GM18508 (cell line): Measurements from ENCODE around the gene NDUFB4.
"Not testable (repeated sequence)": the region's sequence is repeated elsewhere in the genome, so short reads cannot be mapped to it uniquely, and the experiment has no call there.

Experiments used
- ATAC-seq: cut with Tn5 transposase; IDR thresholded peaks from one replicate; pipeline ENCODE4 v1.9.1; 2021; ENCODE audit warnings: moderate number of reproducible peaks; ENCODE audit not compliant: insufficient read depth, unreplicated experiment

The NDUFB4 gene

DNA sequence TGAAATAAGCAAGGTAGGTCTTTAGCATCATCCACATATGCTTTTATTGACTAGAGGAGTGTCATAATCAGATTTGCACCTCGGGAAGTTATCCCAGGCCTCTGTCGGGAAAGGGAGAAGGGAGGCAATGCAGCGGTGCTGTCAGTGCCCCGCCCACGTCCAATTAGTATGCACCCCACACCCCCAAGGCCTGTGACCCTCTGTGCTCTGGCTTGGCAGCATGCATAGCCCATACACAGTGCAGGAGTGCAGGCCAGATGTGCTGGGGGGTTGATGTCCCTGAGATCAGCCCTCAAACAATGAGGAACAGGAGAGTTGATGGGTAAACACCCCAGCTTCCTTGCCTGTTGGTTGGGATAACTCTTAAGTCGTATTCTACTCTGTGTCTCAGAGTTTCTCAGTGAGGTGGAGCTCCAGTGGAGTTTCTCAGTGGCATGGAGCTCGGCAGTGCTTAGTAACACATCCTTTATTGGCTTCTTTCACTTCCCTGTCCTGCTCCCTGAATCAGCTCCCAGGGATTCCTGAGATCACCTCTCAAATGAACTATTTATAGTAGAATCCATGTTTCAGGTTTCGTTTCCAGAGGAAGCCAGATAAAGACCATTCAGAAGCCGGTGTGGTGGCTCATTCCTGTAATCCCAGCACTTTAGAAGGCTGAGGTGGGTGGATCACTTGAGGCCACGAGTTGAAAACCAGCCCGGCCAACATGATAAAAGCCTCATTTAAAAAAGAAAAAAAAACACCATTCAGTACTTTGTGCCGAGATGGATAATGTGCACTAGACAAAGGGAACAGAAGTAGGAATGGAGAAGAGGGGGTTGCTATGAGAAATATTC, 26.7 kb upstream of the NDUFB4 start:
- ATAC-seq: no peak

DNA sequence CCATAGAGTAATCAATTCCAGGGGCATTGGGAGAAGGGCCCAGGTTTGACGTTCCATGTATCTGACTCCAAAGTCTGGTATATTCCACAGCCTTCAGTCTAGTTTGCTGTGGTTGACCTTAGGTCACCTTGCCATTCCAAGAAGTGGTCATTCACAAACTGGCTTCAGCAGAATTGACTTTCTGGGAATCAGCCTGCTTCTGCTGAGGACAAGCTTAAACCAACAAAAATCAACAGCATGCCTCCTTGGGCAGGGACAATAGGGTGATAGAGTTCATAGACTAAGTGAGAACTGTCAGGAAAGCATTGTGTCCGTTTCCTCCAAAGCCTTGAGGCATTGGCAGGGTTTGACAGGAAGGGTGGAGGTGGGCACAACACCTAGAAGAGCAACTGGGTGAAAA, 24.1 kb upstream of the NDUFB4 start:
- no peak for ATAC-seq

DNA sequence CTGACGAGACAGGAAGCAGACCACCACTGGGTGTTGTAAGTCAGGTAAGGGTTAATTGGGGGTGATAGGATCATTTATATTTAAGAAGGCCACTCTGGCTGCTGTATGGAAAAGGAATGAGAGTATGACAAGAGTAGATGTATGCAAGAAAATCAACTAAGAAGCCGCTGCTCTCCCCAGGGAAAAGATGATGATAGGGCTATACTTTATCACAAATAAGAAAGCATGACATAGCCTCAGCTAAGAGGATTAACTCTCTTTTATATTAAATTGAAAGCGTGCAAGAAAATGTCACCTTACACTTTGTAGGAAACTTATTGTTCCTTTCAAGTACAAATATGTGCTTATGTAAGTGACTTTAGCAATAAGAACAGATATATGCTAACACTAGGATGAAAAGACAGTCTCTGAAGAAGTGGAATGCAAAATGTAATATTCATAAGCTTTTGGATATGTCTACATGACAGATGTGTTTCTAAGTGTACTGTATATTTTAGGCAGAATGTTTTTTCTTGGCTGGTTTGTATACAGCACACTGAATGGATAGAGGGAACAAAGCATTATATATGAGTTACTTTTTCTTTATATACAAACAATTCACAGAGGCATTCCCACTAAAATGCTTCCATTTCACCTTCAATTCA, 8.7 kb upstream of the NDUFB4 start:
- ATAC-seq: no peak

DNA sequence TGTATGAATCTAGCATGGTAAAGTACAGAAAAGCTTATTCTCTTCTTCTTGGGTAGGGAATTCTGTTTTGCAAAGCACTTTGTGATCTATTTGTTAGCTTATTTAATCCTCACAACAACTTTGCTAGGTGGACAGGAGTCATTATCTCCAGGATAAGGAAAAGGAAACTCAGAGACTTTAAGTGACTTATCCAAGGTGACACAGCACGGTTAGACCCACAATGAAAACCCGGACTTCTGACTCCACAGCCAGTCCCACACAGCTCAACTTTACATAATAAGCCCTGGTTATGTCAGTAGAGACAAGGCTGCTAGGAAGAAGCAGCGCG, 384 bp upstream of the NDUFB4 start:
- ATAC-seq: no peak

DNA sequence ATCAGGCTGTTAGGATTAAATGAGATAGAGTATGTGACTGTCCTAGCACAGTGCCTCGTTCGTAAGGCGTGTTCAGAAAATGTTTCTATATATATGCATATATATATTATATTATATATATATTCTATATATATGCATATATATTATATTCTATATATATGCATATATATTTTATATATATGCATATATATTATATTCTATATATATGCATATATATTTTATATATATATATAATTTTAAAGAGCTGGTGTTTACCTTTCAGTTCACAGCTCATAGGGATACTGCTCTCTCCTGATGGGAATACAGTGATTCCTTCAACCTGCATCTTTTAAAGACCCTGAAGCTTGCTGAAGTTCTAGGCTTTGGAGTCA, 702 bp downstream of the NDUFB4 start:
- ATAC-seq: no peak

DNA sequence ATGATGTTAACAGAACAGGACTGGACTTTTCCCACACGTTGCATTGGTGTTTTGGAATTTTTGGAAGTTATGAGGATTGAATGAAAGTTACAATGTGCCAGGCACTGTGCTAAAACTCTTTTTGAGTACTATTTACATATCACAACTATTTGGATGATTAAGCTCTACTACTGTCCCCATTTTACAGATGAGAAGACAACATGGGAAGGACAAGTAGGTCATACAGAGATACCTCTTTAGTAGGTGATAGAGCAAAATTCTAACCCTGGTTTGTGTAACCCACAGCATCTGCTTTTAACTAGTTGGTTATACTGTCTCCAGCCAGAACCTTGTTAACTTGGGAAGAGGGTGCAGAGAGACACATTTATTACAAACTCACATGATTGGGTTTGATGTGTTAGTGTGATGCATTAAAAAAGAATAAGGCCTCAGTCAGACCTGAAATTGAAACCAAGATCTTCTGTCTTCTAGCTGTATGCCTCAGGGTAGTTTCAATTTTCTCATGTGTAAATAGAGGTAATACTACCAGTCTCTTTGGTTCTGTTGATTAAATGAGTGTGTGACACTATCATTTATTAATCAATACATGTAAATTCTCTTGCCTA, 1.4 kb downstream of the NDUFB4 start:
- peak; percentile 32 for ATAC-seq

DNA sequence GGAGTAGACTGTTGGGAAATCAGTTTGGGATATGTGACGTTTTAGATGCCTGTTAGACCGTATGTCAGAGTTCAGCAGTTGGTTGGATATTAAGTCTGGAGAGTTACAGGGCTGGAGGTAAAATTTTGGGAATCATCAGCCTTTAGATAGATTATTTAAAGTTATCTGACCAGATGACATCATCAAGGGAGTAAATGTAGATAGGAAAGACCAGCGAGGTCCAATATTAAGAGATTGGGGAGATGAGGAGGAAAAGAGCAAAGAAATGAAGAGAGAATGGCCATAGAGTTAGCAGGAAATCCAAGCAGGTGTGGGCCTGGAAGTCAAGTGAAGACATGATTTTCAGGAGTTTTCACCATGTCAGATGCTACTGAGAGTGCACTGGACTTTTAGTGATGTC, 3.1 kb downstream of the NDUFB4 start:
- ATAC-seq: no peak

DNA sequence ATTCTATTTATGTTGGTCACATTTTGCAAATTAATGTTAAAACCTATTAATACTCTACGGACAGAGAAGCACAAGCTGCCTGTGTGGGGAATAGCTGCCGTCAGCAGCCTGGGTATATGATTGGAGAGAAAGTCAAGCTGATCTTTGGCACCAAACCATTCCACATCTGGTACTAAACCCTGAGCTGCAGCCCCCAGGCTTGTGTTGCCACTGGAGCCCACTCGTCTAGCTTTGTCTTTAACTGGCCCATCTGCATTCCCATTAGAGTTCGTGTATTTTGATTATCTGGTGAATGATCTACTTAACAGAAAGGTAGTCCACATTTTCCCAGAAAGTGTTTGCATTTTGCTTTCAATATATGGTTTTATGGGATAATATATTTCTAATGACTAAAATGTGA, 5.4 kb downstream of the NDUFB4 start:
- no peak for ATAC-seq

DNA sequence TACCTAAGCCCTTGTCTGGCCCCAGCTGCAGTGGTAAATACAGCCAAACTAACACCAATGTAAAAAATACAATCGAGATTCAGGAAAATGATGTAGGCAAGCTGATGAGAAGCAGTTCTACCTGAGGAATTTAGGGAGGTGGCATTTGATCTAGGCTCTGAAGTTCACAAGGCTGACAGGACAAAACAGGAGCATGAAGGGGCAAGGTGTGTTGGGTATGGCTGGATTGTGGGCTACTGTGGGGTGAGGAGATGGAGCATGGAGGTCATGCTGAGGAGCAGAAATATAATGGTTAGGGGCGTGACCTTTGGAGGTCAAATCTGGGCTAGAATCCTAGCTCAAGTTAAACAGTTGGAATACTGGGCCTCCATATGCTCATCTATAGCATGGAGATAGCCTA, 6.5 kb downstream of the NDUFB4 start:
- ATAC-seq: no peak

DNA sequence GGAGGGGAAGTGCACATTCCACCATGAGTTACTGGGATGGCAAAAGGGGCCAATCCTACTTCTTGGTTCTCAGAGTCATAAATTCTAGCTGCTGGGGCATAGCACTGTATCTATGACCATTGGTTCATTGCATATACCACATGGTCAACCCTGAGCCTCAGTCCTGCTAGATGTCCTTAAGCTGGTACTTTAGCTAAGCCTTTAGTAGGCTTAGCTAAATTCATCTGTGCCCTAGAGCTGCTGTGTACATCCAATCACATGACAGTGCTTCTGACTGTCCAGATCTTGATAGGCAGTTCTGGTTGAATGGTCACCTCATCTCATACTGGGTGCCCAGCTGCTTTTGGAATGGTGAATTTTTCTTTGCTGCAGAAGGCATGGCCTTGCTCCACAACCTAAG, 8.2 kb downstream of the NDUFB4 start:
- no peak for ATAC-seq

DNA sequence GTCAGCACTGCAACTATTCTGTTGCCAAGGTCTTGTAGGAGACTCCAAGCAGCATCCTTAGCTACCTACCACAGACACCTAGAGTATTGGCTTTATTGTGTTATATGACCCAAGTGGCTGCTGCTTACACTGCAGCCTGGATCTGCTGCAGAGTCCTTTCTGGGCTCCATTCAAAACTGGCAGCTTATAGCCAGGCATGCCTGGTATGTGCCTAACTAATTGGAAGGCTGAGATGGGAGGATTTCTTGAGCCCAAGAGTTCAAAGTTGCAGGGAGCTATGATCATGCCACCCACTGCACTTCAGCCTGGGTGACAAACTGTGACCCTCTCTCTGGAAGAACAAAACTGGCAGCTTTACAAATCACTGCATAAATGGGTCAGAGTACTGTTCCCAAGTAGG, 8.6 kb downstream of the NDUFB4 start:
- no peak for ATAC-seq

DNA sequence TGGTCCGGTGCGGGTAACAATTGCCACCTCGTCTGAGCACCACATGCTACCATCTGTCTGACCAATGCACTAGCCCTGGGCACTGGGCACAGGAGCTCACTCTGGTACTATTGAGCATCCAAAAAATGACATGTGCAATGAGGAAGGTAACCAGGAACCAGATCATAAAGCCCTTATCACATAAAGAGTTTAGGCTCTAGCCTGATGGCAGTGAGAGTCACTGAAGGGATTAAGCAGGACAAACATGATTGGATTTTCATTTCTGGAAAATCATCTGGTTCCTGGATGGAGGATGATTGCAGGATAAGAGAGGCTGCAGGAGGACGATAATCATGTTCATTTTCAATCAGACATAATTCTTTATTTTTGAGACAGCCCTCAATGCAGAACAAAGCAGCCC, 12.4 kb downstream of the NDUFB4 start:
- no peak for ATAC-seq

DNA sequence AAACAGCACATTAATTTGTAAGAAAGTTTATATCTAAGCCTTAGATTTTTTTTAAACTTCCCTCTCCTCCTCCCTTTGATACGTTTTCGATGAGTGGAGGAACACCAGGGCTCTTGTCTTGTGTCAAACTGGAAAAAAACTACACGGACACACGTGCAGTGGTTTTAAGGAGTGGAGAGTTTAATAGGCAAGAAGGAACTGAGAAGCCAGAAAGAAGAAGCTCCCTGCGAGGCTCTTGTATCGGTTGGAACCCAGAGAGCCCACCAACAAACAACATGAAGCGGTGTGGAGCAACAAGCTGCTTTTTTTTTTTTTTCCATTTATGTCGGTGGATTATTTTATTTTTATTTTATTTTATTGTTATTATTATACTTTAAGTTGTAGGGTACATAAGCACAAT, 18.6 kb downstream of the NDUFB4 start:
- ATAC-seq: no peak

DNA sequence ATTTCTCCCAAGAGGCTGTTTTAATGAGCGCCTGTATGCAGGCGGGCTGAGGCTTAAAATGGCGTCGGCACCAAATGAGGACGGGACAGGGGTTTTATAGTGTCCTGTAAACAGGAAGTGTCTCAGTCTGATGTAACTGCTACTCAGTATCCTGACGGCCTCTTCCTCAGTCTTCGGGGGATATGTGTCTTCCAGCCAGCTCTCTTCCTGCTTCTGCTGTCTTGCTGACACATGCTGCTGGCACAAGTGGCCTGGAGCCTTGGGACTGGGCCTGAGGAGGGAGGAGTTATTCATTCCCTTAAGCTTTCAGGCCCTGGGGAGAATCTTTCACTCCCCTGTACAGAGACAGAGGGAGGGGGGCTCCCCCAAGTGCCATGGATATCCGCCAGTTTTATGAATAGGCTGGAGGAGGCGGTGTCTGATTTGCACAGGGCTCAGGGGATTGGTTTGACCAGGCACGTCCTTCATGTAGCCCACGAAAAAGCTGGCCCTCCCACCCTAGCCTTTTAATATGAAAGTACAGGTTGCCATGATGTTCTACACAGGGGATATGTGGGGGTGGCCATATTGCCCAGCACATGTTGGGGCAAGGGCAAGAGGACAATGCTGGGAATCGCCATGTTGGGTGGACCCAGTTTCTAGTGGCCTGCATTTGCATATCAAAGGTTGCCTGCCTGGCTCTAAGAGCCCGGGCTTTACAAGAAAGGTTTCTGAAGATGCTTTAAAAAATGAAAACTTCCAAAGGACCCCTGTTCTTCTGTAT, 19.9 kb downstream of the NDUFB4 start:
- ATAC-seq: no peak

DNA sequence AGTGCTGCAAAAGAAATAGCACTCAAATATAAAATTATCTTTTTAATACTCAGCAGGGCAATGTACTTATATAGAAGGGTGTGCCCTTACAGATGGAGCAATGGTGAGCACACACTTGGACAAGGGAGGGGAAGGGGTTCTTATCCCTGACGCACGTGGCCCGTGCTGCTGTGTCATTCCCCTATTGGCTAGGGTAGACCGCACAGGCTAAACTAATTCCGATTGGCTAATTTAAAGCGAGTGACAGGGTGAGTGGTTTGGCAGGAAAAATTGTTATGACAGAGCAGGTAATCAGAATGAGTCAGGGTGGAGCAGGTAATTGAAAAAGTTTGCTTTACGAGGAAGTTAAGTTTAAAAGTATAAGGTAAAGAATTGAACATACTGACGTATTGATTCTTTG, 20.6 kb downstream of the NDUFB4 start:
- not testable (repeated sequence) for ATAC-seq

DNA sequence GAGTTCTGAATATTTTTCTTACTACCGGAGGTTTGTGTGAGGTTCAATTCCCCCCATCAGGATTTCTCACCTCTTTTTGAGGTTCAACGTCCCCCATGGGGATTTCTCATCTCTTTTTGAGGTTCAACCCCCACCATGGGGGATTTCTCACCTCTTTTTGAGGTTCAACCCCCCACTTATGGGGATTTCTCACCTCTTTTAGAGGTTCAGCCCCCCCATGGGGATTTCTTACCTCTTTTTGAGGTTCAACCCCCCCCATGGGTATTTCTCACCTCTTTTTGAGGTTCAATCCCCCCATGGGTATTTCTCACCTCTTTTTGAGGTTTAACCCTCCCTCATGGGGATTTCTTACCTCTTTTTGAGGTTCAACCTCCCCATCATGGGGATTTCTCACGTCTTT, 26.3 kb downstream of the NDUFB4 start:
- ATAC-seq: no peak

DNA sequence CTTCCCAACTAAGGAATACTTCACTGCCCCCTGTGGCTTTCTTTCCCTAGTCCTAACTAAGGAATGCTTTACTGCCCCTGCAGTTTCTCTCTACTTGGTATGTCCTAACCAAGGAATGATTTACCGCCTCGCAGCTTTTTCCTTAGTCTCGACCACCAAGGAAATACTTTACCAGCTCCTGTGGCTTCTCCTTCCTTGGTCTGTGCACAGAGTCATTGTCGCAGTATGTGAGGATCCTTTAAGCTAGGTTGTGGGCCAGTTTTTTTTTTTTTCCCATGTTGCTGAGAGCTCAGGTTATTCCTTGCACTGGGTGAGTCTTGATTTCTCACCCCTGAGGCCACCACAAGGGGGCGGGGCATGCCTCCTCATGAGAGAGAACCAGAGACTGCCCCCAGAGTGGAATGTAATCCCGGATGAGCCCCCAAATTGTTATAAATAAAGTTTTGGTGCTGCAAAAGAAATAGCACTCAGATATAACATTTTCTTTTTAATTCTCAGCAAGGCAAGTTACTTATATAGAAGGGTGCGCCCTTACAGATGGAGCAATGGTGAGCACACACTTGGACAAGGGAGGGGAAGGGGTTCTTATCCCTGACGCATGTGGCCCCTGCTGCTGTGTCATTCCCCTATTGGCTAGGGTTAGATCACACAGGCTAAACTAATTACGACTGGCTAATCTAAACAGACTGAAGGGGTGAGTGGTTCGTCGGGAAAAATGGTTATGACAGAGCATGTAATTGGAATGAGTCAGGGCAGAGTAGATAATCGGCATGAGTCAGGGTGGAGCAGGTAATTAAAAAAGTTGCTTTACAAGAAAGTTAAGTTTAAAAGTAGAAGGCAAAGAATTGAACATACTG, 27.0 kb downstream of the NDUFB4 start:
- no peak for ATAC-seq

DNA sequence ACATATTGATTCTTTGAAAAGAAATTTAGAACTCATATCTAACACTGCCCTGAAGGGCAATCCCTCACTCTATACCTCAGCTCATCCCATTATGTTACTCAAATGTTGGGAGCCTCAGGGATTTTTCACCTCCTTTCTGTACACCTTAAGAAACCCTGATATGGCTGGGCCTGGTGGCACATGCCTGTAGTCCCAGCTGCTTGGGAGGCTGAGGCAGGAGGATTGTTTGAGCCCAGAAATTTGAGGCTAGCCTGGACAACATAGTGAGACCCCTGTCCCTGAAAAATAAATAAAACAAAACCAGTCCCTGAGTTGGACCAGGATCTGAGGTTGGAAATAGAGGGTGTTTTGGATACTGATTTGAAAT, 27.6 kb downstream of the NDUFB4 start:
- no peak for ATAC-seq

DNA sequence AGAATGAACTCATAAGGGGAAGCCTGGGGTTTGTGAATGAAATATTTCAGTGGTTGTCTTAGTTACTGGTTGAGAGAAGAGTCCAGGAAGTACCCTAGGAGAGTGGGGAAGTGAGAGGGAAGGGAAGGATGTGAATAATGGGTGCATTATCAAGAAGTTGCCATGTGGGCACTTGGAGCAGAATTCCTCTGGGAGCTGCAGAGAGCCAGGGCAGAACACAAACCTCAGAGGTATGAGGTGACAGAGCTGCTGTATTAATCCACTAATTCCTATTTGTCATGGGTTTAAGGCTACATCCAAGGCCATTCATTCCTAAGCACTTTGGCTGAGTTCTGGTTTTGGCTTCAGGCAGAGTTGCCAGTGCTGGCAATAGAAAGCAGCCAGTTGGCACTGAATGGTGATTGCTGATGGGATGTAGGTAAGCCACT, 29.0 kb downstream of the NDUFB4 start:
- no peak for ATAC-seq

DNA sequence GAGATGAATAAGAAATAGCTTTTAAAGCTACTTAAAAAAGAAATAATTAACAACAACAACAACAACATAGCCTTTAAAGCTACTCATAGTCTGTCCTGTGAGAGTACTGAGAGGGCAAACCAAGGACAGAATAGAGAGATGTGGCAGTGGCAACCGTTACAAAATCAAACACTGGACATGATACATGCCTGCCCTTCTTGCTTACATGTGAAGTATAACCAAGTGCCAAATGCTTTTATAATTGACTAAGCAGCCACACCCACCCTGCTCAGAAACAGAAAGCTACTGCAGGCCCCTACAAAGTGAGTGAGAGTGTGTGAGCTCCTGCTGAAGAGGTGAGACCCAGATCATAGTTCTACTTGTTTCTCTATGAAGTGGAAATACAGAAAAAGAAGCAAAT, 38.4 kb downstream of the NDUFB4 start:
- no peak for ATAC-seq
